OCI-LY7 (cell line): ENCODE measurements around the gene ACOXL.
"Not testable (repeated sequence)": the region's sequence is repeated elsewhere in the genome, so short reads cannot be mapped to it uniquely, and the experiment has no call there.

Experiments
- EZH2phosphoT487 ChIP-seq: fragments of 200-600 bp; sonication (generic); IDR thresholded peaks from 2 replicates; pipeline ENCODE4 v1.6.1; 2018; ENCODE audit warnings: low read depth, borderline replicate concordance, mild to moderate bottlenecking, mixed run types, antibody characterized with exemption, low read length, moderate library complexity, mixed read lengths
- TF ChIP-seq, protein P1 (sequence below): fragments of 200-600 bp; sonication (generic); conservative IDR thresholded peaks from 2 replicates; pipeline ENCODE4 v1.5.1; 2014; ENCODE audit warnings: mild to moderate bottlenecking, antibody characterized with exemption, low read length, moderate library complexity, mixed read lengths

DNA sequence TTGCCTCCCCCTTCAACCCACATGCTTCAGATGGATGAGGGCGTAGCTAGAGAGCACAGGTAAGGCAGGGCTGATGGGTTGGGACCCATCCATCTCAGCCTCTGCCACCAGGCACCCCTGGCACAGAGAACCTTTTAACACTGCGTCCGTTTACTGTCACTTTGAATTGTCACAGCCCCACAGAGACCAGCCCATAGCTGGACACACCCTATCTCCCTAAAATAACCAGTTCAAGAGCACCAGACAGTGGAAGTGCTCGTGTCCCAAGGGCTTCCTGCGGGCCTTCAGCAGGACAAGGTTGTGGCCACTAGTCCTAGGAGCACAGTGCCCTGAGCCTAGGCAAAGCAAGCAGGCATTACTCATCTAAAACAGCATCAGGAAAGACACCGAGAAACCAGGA, 34.1 kb upstream of the ACOXL start:
- TF ChIP-seq, protein P1, sequence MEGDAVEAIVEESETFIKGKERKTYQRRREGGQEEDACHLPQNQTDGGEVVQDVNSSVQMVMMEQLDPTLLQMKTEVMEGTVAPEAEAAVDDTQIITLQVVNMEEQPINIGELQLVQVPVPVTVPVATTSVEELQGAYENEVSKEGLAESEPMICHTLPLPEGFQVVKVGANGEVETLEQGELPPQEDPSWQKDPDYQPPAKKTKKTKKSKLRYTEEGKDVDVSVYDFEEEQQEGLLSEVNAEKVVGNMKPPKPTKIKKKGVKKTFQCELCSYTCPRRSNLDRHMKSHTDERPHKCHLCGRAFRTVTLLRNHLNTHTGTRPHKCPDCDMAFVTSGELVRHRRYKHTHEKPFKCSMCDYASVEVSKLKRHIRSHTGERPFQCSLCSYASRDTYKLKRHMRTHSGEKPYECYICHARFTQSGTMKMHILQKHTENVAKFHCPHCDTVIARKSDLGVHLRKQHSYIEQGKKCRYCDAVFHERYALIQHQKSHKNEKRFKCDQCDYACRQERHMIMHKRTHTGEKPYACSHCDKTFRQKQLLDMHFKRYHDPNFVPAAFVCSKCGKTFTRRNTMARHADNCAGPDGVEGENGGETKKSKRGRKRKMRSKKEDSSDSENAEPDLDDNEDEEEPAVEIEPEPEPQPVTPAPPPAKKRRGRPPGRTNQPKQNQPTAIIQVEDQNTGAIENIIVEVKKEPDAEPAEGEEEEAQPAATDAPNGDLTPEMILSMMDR = not testable (repeated sequence)
- not testable (repeated sequence) for TF ChIP-seq EZH2phosphoT487
